Measurements from ENCODE around the gene MCRIP1. TPM values are rescaled to one million over a fixed set of nuclear protein-coding genes. Genes with fewer than 3 reads are reported as not detected.

MCRIP1 gene
- total RNA-seq, 2 experiments from 2014 or later: 49.9 to 50.1 TPM

DNA sequence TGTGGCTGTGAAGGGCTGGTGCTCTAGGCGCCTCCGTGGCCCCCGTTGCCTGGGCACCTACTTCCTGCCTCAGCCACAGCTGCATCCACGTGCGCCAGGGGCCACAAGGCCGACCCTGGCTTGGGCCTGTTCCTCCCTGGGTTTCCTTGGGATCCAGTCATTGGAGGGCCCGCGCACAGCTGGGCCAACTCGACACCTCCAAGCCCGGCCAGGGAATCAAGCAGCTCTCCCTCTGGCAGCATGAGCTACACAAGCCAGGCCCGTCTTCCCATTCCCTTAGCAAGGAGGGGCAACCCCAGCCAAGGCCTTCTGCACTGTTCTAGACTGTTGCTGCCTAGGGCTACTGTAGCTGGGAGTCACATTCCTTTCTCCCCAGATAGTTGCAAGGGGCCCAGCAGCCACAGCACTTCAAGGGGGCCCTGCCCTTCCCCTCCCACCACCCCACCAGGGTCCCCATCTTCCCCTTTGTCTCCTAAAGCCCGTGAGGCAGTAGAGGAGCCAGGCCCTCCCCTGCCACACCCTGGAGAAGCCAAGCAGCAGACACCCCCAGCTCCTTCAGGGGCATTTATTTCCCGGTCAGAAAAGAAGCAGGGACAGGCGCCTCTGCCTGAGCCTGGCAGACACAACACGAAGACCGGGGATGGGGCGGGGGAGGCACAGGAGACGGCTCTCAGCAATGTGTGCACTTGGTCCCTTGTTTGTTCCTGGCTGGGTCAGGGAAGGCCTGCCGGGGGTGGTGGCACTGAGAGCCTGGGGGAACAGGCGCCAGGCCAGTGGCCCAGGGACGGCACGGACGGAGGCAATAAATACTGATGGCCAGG lies 34.3 kb upstream of the MCRIP1 start:
- no peaks in the 10 kb centered on the region for H3K9me3 Mint-ChIP-seq (ENCODE audit: low read depth)
- peak overlapping the region; percentile 73 for H3K27ac Mint-ChIP-seq
- H3K36me3 Mint-ChIP-seq: peaks cover 28% of the 10 kb centered on the region
- no peak overlapping the region for H3K4me3 Mint-ChIP-seq
- peak; percentile 49 for DNase-seq
- H3K4me1 Mint-ChIP-seq: peaks cover 48% of the 10 kb centered on the region
- CTCF ChIA-PET: no interaction called here
- no peak for ATAC-seq
- no peaks in the 10 kb centered on the region for H3K27me3 Mint-ChIP-seq

GRCh38 chr17:81866440-81867169 lies 33.5 kb upstream of the MCRIP1 start:
- DNase-seq (no peak), ATAC-seq (no peak)
- no peak overlapping the region for H3K4me3 Mint-ChIP-seq
- CTCF ChIA-PET: no interaction called here
- peaks cover 48% of the 10 kb centered on the region for H3K4me1 Mint-ChIP-seq
- no peaks in the 10 kb centered on the region for H3K27me3 Mint-ChIP-seq
- no peaks in the 10 kb centered on the region for H3K9me3 Mint-ChIP-seq (ENCODE audit: low read depth)
- H3K36me3 Mint-ChIP-seq: peaks cover 28% of the 10 kb centered on the region
- H3K27ac Mint-ChIP-seq: peak overlapping the region; percentile 73

GRCh38 chr17:81865733-81866439 lies 32.8 kb upstream of the MCRIP1 start:
- no peak for DNase-seq
- peaks cover 50% of the 10 kb centered on the region for H3K4me1 Mint-ChIP-seq
- H3K9me3 Mint-ChIP-seq (ENCODE audit: low read depth): no peaks in the 10 kb centered on the region
- no peak overlapping the region for H3K27ac Mint-ChIP-seq
- no peaks in the 10 kb centered on the region for H3K27me3 Mint-ChIP-seq
- H3K36me3 Mint-ChIP-seq: peaks cover 26% of the 10 kb centered on the region
- CTCF ChIA-PET: no interaction called here
- ATAC-seq: no peak
- no peak overlapping the region for H3K4me3 Mint-ChIP-seq

DNA sequence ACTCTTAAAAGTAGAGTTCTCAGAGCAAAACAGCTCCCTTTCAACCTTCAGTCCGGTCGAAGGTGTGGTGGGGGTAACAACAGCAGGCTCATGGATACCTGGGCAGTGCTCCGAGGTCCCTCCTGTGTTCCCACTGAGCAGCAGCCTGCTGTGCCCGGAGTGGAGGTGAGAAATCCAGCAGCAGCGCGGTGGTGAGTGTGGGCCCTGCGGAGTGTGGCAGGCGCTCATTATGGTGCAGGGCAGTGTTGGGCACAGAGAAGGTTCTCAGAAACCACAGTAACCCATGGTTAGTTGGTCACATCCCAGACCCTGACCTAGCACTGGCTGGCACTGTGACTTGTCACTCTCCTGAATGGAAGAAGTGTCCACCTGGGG lies 32.3 kb upstream of the MCRIP1 start:
- no peak for ATAC-seq
- no peak overlapping the region for H3K27ac Mint-ChIP-seq
- no peak for DNase-seq
- H3K9me3 Mint-ChIP-seq (ENCODE audit: low read depth): no peaks in the 10 kb centered on the region
- CTCF ChIA-PET: interaction anchor here (0.9 kb wide), 1 partner anchor 155 kb away, joined by 3 read pairs; no protein-coding TSS in a partner anchor
- peaks cover 50% of the 10 kb centered on the region for H3K4me1 Mint-ChIP-seq
- H3K27me3 Mint-ChIP-seq: no peaks in the 10 kb centered on the region
- no peak overlapping the region for H3K4me3 Mint-ChIP-seq
- peaks cover 28% of the 10 kb centered on the region for H3K36me3 Mint-ChIP-seq

GRCh38 chr17:81863833-81864768 lies 31.0 kb upstream of the MCRIP1 start:
- Mint-ChIP-seq H3K4me3 (no peak overlapping the region), H3K36me3 (peaks cover 23% of the 10 kb centered on the region), H3K27me3 (no peaks in the 10 kb centered on the region)

GRCh38 chr17:81863123-81863675 lies 30.1 kb upstream of the MCRIP1 start:
- peaks cover 55% of the 10 kb centered on the region for H3K4me1 Mint-ChIP-seq
- peaks cover 26% of the 10 kb centered on the region for H3K36me3 Mint-ChIP-seq
- H3K9me3 Mint-ChIP-seq (ENCODE audit: low read depth): no peaks in the 10 kb centered on the region
- H3K4me3 Mint-ChIP-seq: peak overlapping the region; percentile 55
- H3K27me3 Mint-ChIP-seq: no peaks in the 10 kb centered on the region
- peak overlapping the region; percentile 22 for H3K27ac Mint-ChIP-seq
- DNase-seq: no peak
- ATAC-seq: no peak
- CTCF ChIA-PET: interaction anchor here (1.2 kb wide), 1 partner anchor 149 kb away, joined by 4 read pairs; no protein-coding TSS in a partner anchor

More at GRCh38 chr17:81863833-81864768, 31.0 kb upstream of the MCRIP1 start:
- H3K27ac Mint-ChIP-seq: peak overlapping the region; percentile 54
- CTCF ChIA-PET: interaction anchor here (0.9 to 1.2 kb wide), 2 partner anchors 149 to 156 kb away, joined by 3 to 4 read pairs; no protein-coding TSS in a partner anchor
- no peaks in the 10 kb centered on the region for H3K9me3 Mint-ChIP-seq (ENCODE audit: low read depth)
- DNase-seq (no peak), ATAC-seq (no peak)
- peaks cover 50% of the 10 kb centered on the region for H3K4me1 Mint-ChIP-seq

GRCh38 chr17:81860756-81861568 lies 27.9 kb upstream of the MCRIP1 start:
- peaks cover 33% of the 10 kb centered on the region for H3K36me3 Mint-ChIP-seq
- DNase-seq (peak; percentile 100), ATAC-seq (peak; percentile 88)
- H3K9me3 Mint-ChIP-seq (ENCODE audit: low read depth): no peaks in the 10 kb centered on the region
- H3K27ac Mint-ChIP-seq: peak overlapping the region; percentile 94
- H3K4me1 Mint-ChIP-seq: peaks cover 50% of the 10 kb centered on the region
- CTCF ChIA-PET: interaction anchor here (1.0 to 1.9 kb wide), 2 partner anchors 9 to 39 kb away, joined by 3 to 16 read pairs; partner anchors contain the start of gene ARHGDIA
- H3K27me3 Mint-ChIP-seq: no peaks in the 10 kb centered on the region
- H3K4me3 Mint-ChIP-seq: peak overlapping the region; percentile 94

- H3K9me3 Mint-ChIP-seq (ENCODE audit: low read depth): no peaks in the 10 kb centered on the region
- peak; percentile 57 for DNase-seq
- CTCF ChIA-PET: interaction anchor here (0.8 to 1.9 kb wide), 7 partner anchors 9 to 38 kb away, joined by 3 to 16 read pairs (median 5); partner anchors contain the start of genes ARHGDIA and MCRIP1
Observed at GRCh38 chr17:81859906-81860755, 27.0 kb upstream of the MCRIP1 start, which contains the start of gene P4HB. Gene P4HB (minus strand): TSS chr17:81860535. CDS start chr17:81860471, 64 bp downstream.

DNA sequence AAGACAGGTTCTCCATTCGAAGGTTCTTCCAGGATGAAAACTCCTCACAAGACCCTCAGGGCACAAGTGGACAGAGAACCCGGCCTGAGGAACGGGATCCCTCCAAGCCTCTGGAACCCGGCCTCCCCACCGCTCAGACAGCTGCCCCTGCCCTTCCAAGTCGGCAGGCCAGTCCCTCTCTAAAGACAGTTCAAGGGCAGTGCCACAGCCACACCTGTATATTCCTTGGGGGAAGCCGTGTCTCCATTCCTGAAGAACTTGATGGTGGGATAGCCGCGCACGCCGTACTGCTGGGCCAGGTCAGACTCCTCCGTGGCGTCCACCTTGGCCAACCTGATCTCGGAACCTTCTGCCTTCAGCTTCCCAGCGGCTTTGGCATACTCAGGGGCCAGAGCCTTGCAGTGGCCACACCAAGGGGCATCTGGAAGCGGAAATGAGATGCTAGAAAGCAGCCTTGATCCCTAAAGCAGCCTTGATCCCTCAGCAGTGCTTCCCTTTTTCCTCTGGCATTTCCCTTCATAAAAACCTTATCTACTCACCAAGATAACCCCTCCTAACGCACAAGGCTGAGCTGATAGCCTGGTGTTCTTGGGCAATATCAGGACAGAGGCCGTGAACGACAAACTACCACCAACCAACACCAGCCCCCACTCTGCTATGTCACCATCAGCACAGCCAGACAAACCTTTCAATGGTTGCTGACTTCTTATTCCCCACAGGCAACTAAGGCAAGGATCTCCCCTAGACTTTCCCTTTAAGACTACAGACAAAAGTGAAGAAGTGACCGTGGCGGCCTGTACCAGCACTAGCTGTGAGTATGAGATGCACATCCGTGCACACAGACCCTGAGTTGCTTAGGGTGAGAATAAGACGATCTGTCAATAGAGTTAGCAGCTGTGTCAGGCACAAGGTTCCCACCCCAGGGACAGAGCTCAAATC lies 26.1 kb upstream of the MCRIP1 start:
- Mint-ChIP-seq H3K36me3 (peaks cover 42% of the 10 kb centered on the region), H3K4me3 (peak overlapping the region; percentile 87), H3K27me3 (no peaks in the 10 kb centered on the region), H3K9me3 (ENCODE audit: low read depth) (no peaks in the 10 kb centered on the region), H3K27ac (peak overlapping the region; percentile 88), H3K4me1 (peaks cover 55% of the 10 kb centered on the region)
- ATAC-seq: no peak
- CTCF ChIA-PET: interaction anchor here (0.8 to 1.5 kb wide), 5 partner anchors 10 to 33 kb away, joined by 3 to 7 read pairs (median 5); partner anchors contain the start of genes ARHGDIA and MCRIP1
- no peak for DNase-seq

More at GRCh38 chr17:81859906-81860755, 27.0 kb upstream of the MCRIP1 start, which contains the start of gene P4HB:
- Mint-ChIP-seq H3K27me3 (no peaks in the 10 kb centered on the region), H3K27ac (peak within 1 kb of the TSS; percentile 94), H3K4me1 (peaks cover 54% of the 10 kb centered on the region), H3K36me3 (peaks cover 41% of the 10 kb centered on the region), H3K4me3 (peak within 1 kb of the TSS; percentile 94)
- ATAC-seq: no peak
